Activated naive CD4-positive, alpha-beta T cell treated with anti-CD3 and anti-CD28 coated beads, Interleukin-2, amount 10 ng/mL, durations not matched to agents 7 days and 5 days (primary cell): ENCODE data around the gene B4GALNT4.

Experiments
- CTCF ChIA-PET: fragments of 350-600 bp; sonication (Branson Sonifier 250); formaldehyde crosslinking; loops from one replicate; lab custom pipeline; 2021; ENCODE audit warnings: antibody characterized with exemption; lab: Charles Lee
- DNase-seq: peaks from one replicate; pipeline ENCODE4 v3.0.0-alpha.2; 2020
- H3K27ac Mint-ChIP-seq: one replicate; pipeline ENCODE4 v1.8.0; 2021; ENCODE audit warnings: mild to moderate bottlenecking, moderate library complexity, mixed read lengths
- H3K27me3 Mint-ChIP-seq: one replicate; pipeline ENCODE4 v1.8.0; 2021; ENCODE audit warnings: mild to moderate bottlenecking, mixed read lengths
- H3K36me3 Mint-ChIP-seq: one replicate; pipeline ENCODE4 v1.8.0; 2021; ENCODE audit warnings: mixed read lengths
- H3K4me1 Mint-ChIP-seq: one replicate; pipeline ENCODE4 v1.8.0; 2021; ENCODE audit warnings: mixed read lengths
- H3K4me3 Mint-ChIP-seq: one replicate; pipeline ENCODE4 v1.8.0; 2021; ENCODE audit warnings: mild to moderate bottlenecking, moderate library complexity, mixed read lengths
- H3K9me3 Mint-ChIP-seq: one replicate; pipeline ENCODE4 v1.8.0; 2021; ENCODE audit warnings: mixed read lengths

The B4GALNT4 gene

DNA sequence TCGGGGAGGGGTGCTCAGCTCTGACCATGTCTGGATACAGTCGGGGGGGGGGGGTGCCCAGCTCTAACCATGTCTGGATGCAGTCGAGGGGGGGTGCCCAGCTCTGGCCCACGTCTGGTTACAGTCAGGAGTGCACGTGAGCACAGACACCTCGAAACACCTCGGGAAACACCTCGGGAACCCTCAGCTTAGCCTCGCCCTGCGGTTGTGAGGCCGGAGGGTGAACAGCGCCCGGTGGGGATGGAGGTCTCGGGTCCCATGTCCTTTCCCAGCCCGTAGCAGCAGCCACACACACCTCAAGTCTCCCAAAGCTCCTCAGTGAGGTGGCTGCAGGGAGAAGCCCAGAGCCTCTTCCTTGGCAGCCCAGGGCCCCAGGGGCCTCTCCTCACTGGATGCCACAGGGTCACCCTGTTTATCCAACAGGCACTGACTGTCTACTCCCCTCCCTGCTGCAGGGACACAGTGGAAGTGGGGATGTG is 43.4 kb downstream of the B4GALNT4 start:
- peak overlapping the region; percentile 80 for H3K4me3 Mint-ChIP-seq
- H3K27me3 Mint-ChIP-seq = no peaks in the 10 kb centered on the region
- peaks cover 9% of the 10 kb centered on the region for H3K36me3 Mint-ChIP-seq
- DNase-seq = no peak
- H3K27ac Mint-ChIP-seq = peak overlapping the region; percentile 69
- H3K9me3 Mint-ChIP-seq = no peaks in the 10 kb centered on the region
- CTCF ChIA-PET = interaction anchor here (5.0 kb wide), 1 partner anchor 37 kb away, joined by 37 read pairs; the partner anchor contains the start of gene PTDSS2
- peaks cover 25% of the 10 kb centered on the region for H3K4me1 Mint-ChIP-seq

DNA sequence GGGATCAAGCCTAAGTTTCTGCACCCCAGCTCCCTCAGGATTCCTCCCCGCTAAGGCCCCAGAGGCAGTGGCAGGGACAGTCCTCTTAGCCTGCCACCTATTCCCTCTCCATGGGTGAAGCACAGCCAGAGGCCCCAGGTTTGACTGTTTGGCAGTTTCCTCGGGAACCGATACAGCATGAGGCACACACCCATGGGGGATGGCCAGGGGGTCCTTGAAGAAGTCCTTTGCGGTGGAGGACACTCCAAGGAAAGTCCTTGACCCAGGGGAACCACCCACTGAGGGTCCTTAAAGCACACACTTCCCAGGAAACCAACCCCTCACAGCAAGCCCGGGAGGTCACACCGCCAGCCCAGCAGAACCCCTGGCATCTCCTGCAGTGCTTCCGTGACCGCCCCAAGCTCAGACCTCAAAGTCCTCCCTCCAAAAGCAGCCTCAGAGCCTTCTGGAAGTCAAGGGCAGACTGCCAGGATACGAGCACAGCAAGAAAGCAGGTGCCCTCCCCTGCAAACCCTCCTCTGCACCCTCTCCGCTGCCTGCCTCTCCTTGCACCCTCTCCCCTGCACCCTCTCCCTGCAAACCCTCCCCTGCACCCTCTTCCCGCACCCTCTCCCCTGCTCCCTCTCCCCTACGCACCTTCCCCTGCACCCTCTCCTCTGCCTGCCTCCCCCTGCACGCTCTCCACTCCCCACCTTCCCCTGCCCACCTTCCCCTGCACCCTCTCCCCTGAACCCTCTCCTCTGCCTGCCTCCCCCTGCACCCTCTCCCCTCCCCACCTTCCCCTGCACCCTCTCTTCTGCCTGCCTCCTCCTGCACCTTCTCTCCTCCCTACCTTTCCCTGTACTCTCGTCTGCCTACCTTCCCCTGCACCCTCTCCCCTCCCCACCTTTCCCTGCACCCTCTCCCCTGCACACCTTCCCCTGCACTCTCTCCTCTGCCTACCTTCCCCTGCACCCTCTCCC is 44.1 kb downstream of the B4GALNT4 start:
- Mint-ChIP-seq H3K9me3 (no peaks in the 10 kb centered on the region), H3K27me3 (no peaks in the 10 kb centered on the region), H3K4me3 (peak overlapping the region; percentile 80), H3K36me3 (peaks cover 9% of the 10 kb centered on the region), H3K27ac (peak overlapping the region; percentile 69), H3K4me1 (peaks cover 25% of the 10 kb centered on the region)
- CTCF ChIA-PET = interaction anchor here (5.0 kb wide), 1 partner anchor 36 kb away, joined by 37 read pairs; the partner anchor contains the start of gene PTDSS2
- DNase-seq = peak; percentile 51

DNA sequence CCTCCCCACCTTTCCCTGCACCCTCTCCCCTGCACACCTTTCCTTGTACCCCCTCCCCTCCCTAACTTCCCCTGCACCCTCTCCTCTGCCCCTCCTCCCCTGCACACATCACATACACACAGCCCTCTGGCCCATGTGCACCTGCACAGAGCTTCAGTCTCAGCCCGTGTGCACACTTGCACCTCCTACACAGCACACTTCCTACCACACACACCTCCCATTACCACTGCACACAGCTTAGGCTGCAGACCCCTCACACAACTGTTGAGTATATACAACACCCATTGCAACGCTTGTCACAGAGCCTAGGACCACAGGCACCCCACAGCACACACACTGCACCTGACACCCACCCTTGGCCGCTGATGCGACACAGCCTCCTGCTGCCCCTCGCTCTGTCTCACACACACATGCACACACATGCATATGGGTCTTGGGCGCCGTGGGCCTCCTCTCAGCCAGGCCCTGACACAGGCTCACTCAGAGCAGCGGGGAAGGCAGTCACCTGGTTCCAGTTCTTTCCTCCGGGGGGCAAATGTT is 45.1 kb downstream of the B4GALNT4 start:
- H3K36me3 Mint-ChIP-seq = peaks cover 9% of the 10 kb centered on the region
- H3K27ac Mint-ChIP-seq = peak overlapping the region; percentile 88
- peaks cover 25% of the 10 kb centered on the region for H3K4me1 Mint-ChIP-seq
- H3K9me3 Mint-ChIP-seq = no peaks in the 10 kb centered on the region
- H3K27me3 Mint-ChIP-seq = no peaks in the 10 kb centered on the region
- CTCF ChIA-PET = interaction anchor here (1.2 to 5.0 kb wide), 2 partner anchors 8 to 35 kb away, joined by 6 to 37 read pairs; partner anchors contain the start of gene PTDSS2
- peak overlapping the region; percentile 93 for H3K4me3 Mint-ChIP-seq
- peak; percentile 48 for DNase-seq

DNA sequence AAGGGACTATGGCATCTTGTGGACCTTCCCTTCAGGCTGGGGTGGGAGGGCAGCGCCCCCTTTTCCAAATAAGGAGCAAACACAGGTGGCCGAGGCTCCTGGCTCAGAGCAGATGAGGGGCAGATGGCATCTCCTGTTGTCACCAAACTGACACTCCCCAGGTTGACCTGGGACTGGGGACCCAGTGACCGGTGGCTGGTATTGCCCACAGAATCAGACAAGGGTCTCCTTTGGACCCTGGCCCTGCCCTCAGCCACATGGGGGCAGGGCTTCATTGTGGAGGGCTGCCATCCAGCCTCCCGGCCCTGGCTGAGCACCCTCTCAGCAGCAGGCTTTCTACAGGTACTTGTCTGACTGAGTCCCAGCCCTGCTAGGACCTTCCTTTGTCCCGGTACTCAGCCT is 46.3 kb downstream of the B4GALNT4 start:
- Mint-ChIP-seq H3K27ac (peak overlapping the region; percentile 88), H3K36me3 (peaks cover 9% of the 10 kb centered on the region), H3K27me3 (no peaks in the 10 kb centered on the region), H3K4me1 (peaks cover 24% of the 10 kb centered on the region), H3K4me3 (peak overlapping the region; percentile 93), H3K9me3 (no peaks in the 10 kb centered on the region)
- CTCF ChIA-PET = interaction anchor here (1.2 to 5.0 kb wide), 2 partner anchors 9 to 34 kb away, joined by 6 to 37 read pairs; partner anchors contain the start of gene PTDSS2
- DNase-seq = no peak

DNA sequence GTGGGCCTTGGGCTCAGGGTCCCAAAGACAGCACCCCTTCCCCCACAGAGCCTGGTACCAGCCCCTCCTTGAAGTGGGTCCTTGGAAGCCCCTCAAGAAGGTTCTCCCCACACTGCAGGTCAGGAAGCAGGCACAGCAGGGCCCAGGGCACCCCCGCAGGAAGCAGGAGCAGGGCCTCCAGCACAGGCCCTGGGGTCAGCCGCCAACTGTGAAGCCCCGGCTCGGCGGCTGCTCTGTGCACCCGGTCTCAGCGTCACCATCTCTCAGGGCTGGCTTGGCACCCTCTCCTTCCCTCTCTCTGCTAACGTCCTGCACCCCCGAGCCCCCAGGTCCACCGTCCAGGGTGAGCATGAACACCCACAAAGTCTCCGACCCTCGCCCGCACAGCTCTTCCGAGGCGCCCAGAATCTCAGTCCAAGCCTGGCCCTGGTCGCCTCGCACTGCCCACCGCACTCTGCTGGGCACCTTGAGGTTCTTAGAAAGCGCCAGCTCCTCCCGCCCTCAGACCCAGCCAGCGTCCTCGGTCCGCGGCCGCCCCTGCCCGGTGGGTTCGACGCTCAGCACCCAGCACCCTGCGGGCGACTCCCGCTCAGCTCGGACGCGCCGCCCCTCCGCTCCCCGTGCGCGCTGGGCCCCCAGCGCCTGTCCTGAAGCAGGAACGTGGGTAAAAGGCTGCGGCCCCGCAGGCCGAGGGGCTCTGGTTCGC is 46.9 kb downstream of the B4GALNT4 start:
- H3K4me1 Mint-ChIP-seq = peaks cover 24% of the 10 kb centered on the region
- no peaks in the 10 kb centered on the region for H3K27me3 Mint-ChIP-seq
- peak; percentile 38 for DNase-seq
- peak overlapping the region; percentile 88 for H3K27ac Mint-ChIP-seq
- H3K9me3 Mint-ChIP-seq = no peaks in the 10 kb centered on the region
- CTCF ChIA-PET = interaction anchor here (1.5 to 5.0 kb wide), 3 partner anchors 9 to 33 kb away, joined by 4 to 37 read pairs (median 5); partner anchors contain the start of genes ANO9 and PTDSS2
- peak overlapping the region; percentile 93 for H3K4me3 Mint-ChIP-seq
- peaks cover 9% of the 10 kb centered on the region for H3K36me3 Mint-ChIP-seq

DNA sequence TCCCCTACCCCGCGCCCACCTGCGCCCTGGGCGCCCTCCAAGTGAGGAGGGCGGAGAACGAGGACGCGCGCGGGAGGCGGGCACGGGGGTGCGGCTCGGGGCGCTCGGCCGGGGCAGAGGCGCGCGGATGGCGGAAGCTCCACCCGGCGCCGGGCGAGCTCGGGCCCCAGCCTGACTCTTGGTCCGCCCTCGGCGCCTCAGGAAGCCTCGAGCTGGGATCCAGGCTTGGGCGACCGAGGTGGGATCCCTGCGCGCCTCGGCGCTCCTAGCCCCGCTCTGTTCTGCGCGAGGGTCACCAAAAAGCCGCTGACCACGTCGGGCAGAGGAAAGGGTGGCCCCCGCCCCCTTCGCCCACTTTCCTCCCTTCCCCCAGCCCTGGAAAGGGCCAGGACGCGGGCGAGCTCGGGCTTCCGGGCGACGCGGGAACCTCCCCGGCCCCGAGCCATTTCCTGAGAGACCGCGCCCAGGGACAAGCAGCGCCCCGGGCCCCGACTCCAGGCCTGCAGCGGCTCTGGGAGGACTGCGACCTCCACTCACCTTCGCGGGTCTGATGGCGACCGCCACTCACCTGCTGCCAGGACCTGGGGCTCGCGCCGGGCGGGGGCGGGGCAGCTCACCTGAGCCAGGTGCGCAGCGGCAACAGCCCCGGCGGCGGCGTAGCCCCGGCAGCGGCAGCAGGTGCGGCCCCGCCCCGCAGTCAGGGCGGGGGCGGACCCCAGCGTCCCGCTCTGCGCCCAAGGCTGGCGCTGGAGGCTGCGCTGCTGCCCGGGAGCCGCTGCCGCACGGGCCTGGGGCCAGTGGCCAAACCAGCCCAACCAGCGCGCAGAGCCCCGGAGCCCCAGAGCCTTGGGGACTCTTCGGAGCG is 47.7 kb downstream of the B4GALNT4 start:
- H3K27me3 Mint-ChIP-seq = no peaks in the 10 kb centered on the region
- peaks cover 24% of the 10 kb centered on the region for H3K4me1 Mint-ChIP-seq
- H3K27ac Mint-ChIP-seq = peak overlapping the region; percentile 88
- CTCF ChIA-PET = interaction anchor here (1.5 to 5.0 kb wide), 3 partner anchors 10 to 32 kb away, joined by 4 to 37 read pairs (median 5); partner anchors contain the start of genes ANO9 and PTDSS2
- peaks cover 11% of the 10 kb centered on the region for H3K36me3 Mint-ChIP-seq
- H3K4me3 Mint-ChIP-seq = peak overlapping the region; percentile 93
- peak; percentile 73 for DNase-seq
- H3K9me3 Mint-ChIP-seq = no peaks in the 10 kb centered on the region

DNA sequence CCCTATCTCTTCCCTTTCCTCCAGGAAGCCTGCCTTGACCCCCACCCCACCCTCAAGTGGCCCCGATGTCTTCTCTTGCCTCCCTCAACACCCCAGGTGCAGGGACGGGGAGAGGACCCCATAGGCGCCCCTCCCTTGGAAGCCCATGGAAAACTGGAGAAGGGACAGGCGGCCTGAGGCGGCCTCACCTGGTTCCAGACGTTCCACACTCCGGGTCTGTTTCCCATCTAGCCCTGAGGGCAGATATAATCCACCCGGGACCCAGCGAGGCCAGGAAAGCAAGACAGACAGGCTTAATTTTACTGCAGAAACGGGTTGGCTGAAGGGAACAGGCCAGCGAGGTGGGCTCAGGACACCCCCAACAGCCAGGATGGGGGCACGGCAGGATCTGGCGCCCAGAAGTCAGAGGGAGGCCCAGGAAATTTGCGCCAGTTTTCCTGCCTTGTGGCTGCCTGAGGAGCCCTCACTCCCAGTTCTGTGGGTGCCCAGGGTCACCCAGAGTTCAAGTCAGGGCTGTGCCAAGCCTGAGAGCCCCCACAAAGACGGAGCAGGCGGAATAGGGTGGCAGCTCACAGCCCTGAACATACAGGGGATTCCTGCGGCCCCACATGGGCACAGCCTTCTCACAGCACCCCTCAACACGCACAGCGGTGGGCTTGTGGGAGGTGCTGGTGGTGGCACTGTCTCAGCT is 48.5 kb downstream of the B4GALNT4 start:
- DNase-seq = no peak
- Mint-ChIP-seq H3K27ac (peak overlapping the region; percentile 85), H3K36me3 (peaks cover 16% of the 10 kb centered on the region), H3K4me3 (peak overlapping the region; percentile 75), H3K27me3 (no peaks in the 10 kb centered on the region), H3K9me3 (no peaks in the 10 kb centered on the region), H3K4me1 (peaks cover 21% of the 10 kb centered on the region)
- CTCF ChIA-PET = interaction anchor here (1.6 to 5.0 kb wide), 2 partner anchors 24 to 32 kb away, joined by 5 to 37 read pairs; partner anchors contain the start of genes ANO9 and PTDSS2

DNA sequence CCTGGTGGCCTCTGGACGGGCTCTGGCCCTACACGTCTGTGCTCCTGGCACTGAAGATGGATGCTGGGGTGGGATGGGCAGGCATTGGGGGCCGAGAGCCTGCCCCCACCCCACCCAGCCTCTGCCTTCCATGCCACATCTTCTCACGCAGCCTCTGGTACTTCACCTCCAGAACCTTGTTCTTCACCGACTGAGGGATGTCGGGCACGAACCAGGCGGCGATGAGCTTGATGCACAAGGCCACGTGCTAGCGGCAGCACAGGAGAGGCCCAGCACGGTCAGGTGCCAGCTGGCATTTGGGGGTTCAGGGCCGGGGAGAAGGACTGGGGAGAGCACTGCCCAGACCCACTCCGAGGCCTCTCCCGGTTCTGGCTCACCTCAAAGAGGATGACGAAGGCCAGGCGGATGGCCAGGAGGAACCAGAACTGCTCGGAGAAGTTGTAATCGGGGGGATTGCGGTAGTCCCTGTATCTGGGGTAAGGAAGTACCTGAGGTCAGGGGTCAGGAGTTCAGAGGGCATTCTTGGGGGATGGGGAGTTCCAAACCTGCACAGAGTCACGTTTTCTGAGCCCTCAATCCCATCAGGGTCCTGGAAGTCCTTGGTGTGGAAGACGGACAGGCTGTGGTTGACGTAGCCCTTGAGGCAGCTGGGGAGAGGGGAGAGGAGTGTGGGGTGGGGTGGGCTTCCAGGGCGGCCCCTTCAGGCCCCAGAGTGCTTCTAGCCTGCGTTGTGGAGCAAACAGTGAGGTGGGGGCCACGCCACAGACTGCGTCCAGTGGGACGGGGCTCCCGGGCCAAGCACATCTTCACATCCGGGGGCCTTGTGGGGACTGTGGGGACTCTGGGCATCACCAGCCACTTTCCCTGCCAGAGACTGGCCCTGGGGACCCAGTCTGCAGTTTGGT is 49.3 kb downstream of the B4GALNT4 start:
- peaks cover 13% of the 10 kb centered on the region for H3K4me1 Mint-ChIP-seq
- DNase-seq = no peak
- H3K4me3 Mint-ChIP-seq = peak overlapping the region; percentile 35
- CTCF ChIA-PET = no interaction called here
- H3K27ac Mint-ChIP-seq = no peak overlapping the region
- no peaks in the 10 kb centered on the region for H3K9me3 Mint-ChIP-seq
- H3K27me3 Mint-ChIP-seq = no peaks in the 10 kb centered on the region
- H3K36me3 Mint-ChIP-seq = peaks cover 15% of the 10 kb centered on the region

DNA sequence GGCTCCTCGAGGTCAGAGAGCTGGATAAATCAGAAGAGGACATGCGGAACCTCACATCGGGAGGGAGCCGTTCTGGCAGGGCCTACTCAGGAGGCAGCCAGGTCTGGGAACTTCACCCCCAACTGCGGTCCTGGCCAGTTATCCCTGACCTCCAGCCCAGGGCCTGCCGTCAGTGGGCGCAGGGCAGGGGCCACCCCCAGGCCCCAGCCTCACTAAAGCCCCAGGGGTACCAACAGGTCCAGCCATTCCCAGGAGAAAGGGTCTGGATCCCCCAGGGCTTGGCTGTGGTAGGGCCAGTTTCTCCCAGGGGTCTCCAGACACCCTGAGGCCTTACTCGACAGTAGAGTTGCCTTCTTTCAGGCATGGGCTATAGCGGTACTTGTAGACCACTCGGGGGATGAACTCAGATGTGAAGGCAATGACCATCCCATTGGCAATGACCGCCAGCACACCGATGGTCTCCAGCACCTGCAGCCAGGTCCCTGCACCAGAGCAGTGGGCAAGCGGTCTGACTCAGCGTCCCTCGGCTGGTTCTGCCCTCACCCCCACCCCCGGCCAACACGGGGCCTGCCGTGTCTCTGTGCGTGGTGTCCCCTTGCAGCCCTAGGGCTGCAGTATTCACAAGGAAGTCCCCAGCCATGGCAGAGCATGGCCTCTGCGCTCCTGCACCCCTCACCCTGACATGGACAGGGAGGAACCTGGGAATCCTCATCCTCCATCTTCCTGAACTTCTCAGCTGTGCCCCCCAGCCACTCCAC is 50.1 kb downstream of the B4GALNT4 start:
- Mint-ChIP-seq H3K27ac (no peak overlapping the region), H3K4me3 (no peak overlapping the region), H3K36me3 (peaks cover 19% of the 10 kb centered on the region), H3K4me1 (peaks cover 10% of the 10 kb centered on the region), H3K9me3 (no peaks in the 10 kb centered on the region), H3K27me3 (no peaks in the 10 kb centered on the region)
- DNase-seq = no peak
- CTCF ChIA-PET = no interaction called here

DNA sequence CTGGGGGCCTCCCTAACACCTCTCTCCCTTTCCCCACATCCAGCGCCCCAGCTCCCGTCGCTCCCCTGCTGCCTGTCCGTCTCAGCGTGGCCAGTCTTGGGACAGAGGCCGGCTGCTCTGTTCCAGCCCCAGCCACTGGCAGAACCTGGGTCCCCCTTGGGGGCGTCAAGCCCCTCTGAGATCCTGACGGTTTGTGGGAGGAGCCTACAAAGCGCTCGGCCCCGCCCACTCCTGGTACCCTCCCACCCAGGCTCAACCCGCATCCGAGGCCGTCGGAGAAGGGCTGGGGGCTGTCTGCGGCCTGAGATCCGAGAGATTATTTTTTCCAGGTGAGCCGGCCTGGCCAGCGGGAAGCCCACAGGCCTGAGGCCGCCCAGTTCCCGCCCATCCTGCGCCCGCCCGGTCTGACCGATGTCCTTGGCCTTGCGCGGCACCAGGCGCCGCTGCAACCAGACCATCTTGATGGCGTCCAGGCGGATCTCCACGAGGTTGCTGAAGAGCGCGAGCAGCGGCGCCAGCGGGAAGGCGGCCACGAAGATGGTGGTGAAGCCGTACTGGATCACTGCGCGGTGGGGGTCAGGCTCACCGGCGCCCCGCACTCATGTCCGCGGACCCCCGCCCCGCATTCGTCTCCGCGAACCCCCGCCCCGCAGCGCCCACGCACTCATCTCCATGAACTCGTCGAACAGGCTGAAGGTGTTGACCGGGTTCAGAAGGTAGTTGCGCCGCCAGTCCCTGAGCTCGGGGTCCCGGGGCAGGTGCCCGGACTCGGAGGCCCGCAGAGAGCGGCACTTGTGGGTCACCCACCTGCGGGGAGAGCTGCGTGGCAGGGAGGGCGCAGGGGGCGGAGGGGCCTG is 51.0 kb downstream of the B4GALNT4 start:
- no peak overlapping the region for H3K4me3 Mint-ChIP-seq
- H3K27me3 Mint-ChIP-seq = no peaks in the 10 kb centered on the region
- H3K36me3 Mint-ChIP-seq = peaks cover 21% of the 10 kb centered on the region
- no peak overlapping the region for H3K27ac Mint-ChIP-seq
- DNase-seq = no peak
- no peaks in the 10 kb centered on the region for H3K9me3 Mint-ChIP-seq
- CTCF ChIA-PET = no interaction called here
- H3K4me1 Mint-ChIP-seq = peaks cover 5% of the 10 kb centered on the region

DNA sequence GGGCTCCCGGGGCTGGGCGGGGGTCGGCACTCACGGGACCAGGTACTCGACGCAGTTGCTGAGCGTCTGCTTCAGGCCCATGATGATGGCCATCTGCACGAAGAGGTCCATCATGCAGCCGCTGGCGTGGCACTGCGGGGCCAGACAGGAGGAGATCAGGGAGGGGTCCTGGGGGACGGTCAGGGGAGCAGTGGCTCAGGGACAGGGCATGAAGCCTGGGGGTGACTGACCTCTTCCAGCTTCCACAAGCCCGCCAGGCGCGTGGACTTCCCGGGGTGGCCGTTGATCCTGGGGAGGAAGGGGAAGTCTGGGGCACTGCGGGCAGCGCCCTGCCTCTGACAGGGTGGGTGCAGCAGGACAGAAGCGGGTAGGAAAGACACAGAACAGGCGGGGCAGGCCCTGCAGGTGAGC is 51.6 kb downstream of the B4GALNT4 start:
- CTCF ChIA-PET = no interaction called here
- Mint-ChIP-seq H3K4me1 (peaks cover 5% of the 10 kb centered on the region), H3K36me3 (peaks cover 23% of the 10 kb centered on the region), H3K4me3 (no peak overlapping the region), H3K9me3 (no peaks in the 10 kb centered on the region), H3K27ac (no peak overlapping the region), H3K27me3 (no peaks in the 10 kb centered on the region)
- DNase-seq = no peak
